NCI-H1694 treated with DMSO at 0.1 percent for 48 hours (cell line): Measurements from ENCODE around the gene RIPK4.

Experiments used
- DNase-seq: peaks from one replicate; lab custom pipeline; 2025; lab: John Stamatoyannopoulos, UW

Gene RIPK4

DNA sequence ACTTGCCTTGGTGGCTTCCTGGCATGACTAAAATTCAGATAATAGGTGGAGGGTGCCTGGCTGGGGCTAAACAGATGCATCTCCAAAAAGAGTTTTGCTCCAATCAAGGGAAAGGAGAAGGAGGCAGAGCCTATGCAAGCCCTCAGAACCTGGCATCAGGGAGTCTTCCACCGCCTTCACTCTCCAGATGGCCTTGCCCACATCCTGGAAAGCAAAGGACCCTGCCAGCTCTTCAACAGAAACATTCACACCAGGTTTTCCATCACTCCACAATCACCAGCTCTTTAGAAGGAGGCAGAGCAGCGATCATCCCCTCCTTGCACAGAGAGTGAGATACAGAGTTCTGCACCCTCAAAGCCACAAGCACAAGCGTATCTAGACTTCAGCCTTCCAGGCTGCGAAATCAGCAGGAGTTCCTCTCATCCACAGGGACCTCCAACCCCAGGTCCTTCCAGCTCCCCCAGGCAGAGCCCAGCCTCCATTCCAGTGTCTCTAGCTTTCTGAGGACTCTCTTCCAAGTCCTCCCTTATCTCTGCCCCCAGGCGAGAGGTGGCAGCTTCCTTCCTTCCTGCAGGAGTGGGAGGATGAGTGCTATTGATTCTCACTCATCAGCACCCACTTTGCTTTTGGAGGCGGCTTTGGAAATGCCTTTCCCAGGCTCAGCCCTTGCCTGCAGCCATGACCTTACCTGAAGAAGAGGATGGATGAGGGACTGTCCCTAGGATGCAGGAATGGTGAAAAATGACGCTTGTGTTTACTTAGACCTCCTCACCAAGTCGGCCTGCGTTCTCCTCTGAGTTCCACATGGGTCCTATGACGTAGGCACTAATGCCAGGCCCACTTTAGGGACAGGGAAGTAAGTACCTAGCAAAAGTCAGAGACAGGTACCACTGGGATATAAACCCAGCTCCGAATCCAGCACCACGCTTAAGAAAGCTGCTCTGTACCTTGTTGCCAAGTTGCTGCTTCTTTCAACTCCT lies 75.4 kb downstream of the RIPK4 start:
- no peak for DNase-seq
